ENCODE measurements around the gene CFAP69.
A peak's percentile ranks its signal among the peaks of the same experiment; 100 is the strongest.
"Not testable (repeated sequence)": the region's sequence is repeated elsewhere in the genome, so short reads cannot be mapped to it uniquely, and the experiment has no call there.

Gene CFAP69

DNA sequence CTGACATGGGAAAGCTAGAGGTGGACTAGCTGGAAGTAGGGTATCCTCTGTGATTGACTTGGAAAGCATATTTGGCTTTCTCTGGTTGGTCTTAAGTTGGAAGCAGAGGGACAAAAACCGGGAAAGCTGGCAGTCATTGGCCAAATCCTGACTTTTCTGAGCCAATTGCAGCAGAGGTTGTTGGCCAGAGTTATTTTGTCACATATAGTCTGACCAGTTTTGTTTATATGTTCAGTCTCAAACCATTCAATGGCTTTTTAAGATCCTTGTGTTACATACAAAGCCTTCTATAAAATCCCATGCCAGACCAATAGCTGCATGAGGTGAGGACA is 6.3 kb downstream of the CFAP69 start:
- no peak overlapping the region for H3K4me3 ChIP-seq (ENCODE audit: low read depth, low read length)
- TF ChIP-seq POLR2A (IDR thresholded peaks at IDR 0.05; ENCODE audit: extremely low read depth, insufficient read length) (no peak), MYC (IDR thresholded peaks at IDR 0.05; ENCODE audit: low read depth, low read length) (no peak)
- TF ChIP-seq, protein P1, sequence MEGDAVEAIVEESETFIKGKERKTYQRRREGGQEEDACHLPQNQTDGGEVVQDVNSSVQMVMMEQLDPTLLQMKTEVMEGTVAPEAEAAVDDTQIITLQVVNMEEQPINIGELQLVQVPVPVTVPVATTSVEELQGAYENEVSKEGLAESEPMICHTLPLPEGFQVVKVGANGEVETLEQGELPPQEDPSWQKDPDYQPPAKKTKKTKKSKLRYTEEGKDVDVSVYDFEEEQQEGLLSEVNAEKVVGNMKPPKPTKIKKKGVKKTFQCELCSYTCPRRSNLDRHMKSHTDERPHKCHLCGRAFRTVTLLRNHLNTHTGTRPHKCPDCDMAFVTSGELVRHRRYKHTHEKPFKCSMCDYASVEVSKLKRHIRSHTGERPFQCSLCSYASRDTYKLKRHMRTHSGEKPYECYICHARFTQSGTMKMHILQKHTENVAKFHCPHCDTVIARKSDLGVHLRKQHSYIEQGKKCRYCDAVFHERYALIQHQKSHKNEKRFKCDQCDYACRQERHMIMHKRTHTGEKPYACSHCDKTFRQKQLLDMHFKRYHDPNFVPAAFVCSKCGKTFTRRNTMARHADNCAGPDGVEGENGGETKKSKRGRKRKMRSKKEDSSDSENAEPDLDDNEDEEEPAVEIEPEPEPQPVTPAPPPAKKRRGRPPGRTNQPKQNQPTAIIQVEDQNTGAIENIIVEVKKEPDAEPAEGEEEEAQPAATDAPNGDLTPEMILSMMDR (IDR thresholded peaks at IDR 0.05; ENCODE audit: low read depth, low read length), result no peak
- TF ChIP-seq, protein P2, sequence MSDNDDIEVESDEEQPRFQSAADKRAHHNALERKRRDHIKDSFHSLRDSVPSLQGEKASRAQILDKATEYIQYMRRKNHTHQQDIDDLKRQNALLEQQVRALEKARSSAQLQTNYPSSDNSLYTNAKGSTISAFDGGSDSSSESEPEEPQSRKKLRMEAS (IDR thresholded peaks at IDR 0.05; ENCODE audit: low read depth, low read length), result no peak
- DNase-seq (ENCODE audit: low read depth), result no peak

DNA sequence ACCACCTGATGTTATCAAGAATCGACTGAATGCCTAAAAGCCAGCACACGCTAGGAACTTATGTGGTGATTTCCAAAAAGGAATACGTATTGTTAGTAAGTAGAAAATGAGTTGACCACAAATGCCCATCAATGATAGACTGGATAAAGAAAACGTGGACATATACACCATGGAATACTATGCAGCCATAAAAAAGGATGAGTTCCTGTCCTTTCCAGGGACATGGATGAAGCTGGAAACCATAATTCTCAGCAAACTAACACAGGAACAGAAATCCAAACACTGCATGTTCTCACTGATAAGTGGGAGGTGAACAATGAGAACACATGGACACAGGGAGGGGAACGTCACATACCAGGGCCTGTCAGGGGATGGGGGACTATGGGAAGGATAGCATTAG is 11.0 kb downstream of the CFAP69 start:
- H3K4me3 ChIP-seq (ENCODE audit: low read depth, low read length), result not testable (repeated sequence)

DNA sequence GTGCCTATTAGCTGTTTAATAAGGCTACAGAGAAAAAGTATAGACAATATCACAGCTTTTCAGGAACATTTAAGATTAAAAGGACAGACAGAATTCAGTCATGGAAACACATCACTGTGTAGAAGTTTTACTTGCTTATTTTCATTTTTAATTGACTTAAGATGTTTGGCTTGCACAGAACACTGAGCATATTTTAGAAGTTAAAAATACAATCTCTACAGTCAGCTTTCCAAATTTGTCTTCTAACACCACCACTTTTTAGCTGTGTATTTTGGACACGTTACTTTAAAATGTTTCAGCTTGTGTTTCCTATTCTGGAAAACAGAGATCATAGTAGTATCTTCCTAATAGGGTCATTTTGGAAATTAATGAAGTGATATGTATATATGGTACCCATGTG is 11.8 kb downstream of the CFAP69 start:
- TF ChIP-seq MYC (IDR thresholded peaks at IDR 0.05; ENCODE audit: low read depth, low read length), result no peak
- TF ChIP-seq, protein P1 (IDR thresholded peaks at IDR 0.05; ENCODE audit: low read depth, low read length), result no peak
- TF ChIP-seq, protein P2 (IDR thresholded peaks at IDR 0.05; ENCODE audit: low read depth, low read length), result no peak
- no peak for TF ChIP-seq POLR2A (IDR thresholded peaks at IDR 0.05; ENCODE audit: extremely low read depth, insufficient read length)
- no peak for DNase-seq (ENCODE audit: low read depth)
- no peak overlapping the region for H3K4me3 ChIP-seq (ENCODE audit: low read depth, low read length)

More for the DNA sequence above, 11.0 kb downstream of the CFAP69 start:
- not testable (repeated sequence) for DNase-seq (ENCODE audit: low read depth)

DNA sequence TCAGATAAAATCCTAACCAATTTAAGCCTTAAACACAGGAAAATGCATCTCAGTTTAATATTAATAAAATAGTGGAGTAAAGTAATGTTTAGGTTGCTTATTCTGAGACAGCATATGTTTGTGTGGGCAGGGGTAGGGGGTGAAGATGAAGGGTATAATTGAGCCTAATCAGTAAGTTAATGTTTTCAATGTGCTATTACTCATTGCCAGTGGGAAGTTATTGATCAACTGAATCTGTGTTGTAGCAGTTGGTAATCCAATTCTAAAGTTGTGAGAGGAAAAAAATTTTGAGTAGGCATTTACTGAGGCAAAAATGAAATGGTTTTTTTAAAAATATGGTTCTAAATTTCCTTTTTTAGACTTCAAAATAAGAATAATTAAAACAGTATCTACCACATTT is 16.5 kb downstream of the CFAP69 start:
- TF ChIP-seq, protein P2 (IDR thresholded peaks at IDR 0.05; ENCODE audit: low read depth, low read length), result no peak
- TF ChIP-seq, protein P1 (IDR thresholded peaks at IDR 0.05; ENCODE audit: low read depth, low read length), result no peak
- no peak for TF ChIP-seq POLR2A (IDR thresholded peaks at IDR 0.05; ENCODE audit: extremely low read depth, insufficient read length)
- H3K4me3 ChIP-seq (ENCODE audit: low read depth, low read length), result no peak overlapping the region
- no peak for DNase-seq (ENCODE audit: low read depth)

DNA sequence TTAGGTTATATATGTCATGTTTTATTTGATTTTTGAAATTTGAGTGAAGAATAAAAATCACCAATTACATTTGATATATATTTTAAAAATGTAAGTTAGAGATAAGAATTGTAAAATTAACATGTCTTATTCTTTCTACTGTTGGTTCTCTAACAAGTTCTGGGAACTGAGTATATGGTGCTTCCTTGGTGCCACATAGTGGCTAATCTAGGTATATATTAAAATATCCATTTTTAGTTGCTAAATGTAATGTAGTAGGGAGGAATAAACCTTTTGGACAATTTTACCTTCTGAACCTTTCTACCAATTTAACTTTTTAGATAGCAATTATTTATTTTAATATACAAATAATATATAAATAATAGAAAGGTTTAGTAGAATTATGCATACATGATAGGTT is 17.5 kb downstream of the CFAP69 start:
- DNase-seq (ENCODE audit: low read depth), result peak; percentile 51
- TF ChIP-seq, protein P2 (IDR thresholded peaks at IDR 0.05; ENCODE audit: low read depth, low read length), result no peak
- TF ChIP-seq, protein P1 (IDR thresholded peaks at IDR 0.05; ENCODE audit: low read depth, low read length), result peak; percentile 18

DNA sequence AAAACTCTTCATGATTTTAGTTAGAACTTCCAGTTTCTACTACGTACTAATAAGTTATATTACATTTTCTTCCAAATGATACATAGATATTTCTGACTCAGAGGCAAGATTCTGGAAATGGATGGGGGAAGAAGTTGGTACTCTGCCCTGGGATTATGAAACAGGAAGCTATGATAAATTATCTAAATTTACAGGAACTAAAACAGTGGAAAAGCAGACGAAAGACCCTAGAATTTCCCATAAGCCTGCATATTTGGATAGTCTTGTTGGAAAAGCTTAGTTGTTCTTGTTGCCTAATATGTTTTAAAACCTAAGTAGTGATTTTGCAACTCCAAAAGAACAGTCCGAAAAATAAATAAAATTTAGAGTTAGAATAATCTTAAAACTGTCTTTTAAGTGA is 21.8 kb downstream of the CFAP69 start:
- TF ChIP-seq MYC (IDR thresholded peaks at IDR 0.05; ENCODE audit: low read depth, low read length), result no peak
- TF ChIP-seq, protein P2 (IDR thresholded peaks at IDR 0.05; ENCODE audit: low read depth, low read length), result no peak
- TF ChIP-seq, protein P1 (IDR thresholded peaks at IDR 0.05; ENCODE audit: low read depth, low read length), result no peak
- no peak for TF ChIP-seq POLR2A (IDR thresholded peaks at IDR 0.05; ENCODE audit: extremely low read depth, insufficient read length)
- no peak overlapping the region for H3K4me3 ChIP-seq (ENCODE audit: low read depth, low read length)
- DNase-seq (ENCODE audit: low read depth), result no peak

More for the DNA sequence above, 17.5 kb downstream of the CFAP69 start:
- no peak overlapping the region for H3K4me3 ChIP-seq (ENCODE audit: low read depth, low read length)
